ENCODE measurements around the gene IGSF6. TPM values are rescaled to one million over a fixed set of nuclear protein-coding genes. Genes with fewer than 3 reads are reported as not detected.

Gene IGSF6
- total RNA-seq, 4 donors from 2014 or later, result 0.30 to 0.71 (median 0.51) TPM

DNA sequence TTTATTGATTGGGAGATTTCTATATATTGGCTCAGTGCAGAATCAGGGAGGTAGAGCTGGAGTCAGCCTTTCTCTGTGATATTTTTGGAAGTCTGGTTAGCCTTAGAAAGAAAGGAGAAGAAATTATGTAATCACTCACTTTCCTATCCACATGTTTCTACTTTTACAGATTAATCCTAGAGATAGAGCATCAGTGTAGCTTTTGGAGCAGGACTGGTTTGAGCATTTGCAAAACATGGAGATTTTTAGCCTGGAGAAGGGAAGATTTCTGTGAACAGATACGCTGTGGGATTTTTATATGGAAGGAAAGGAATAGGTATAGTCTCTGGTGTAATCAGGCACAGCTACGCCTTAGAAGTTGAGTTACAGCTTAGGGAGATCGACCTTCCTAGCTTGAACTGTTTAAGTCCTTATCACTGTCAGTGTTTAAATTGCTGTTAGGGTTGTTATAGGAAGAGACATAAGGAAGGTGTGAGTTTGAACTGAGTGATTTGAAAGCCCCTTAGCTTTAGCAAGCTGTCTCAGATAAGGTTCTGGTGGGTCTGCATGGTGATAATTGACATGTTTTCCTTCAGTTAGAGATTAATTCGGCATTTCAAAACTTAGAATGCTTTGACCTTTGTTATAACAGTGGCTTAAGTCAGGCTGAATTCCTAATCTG lies 32.5 kb downstream of the IGSF6 start:
- TF ChIP-seq CTCF (IDR thresholded peaks at IDR 0.05), result no peak
- WGBS, 2 donors, result 92% methylated on average over 4 of the region's 4 CpGs
- no peak overlapping the region for H3K4me3 ChIP-seq (ENCODE audit: low read depth, poor library complexity, severe bottlenecking)
- DNase-seq (ENCODE audit: low spot score in 2 of 2), result no peak
- intact Hi-C loops (cut with DNase I; ENCODE audit: low total_unique reads), result no loop called here

DNA sequence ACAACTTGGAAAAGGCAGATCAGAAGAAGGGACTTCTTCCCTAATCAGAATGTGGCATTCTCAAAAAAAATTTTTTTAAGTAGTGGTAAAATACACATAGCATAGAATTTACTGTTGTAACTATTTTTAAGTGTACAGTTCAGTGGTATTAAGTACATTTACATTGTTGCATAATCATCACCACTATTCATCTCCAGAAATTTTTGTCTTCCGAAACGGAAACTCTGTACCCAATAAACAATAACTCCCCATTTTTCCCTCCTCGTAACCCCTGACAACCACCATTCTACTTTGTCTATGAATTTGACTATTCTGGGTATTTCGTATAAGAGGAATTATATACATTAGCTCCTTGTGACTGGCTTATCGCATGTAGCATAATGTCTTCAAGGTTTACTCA lies 34.1 kb downstream of the IGSF6 start:
- WGBS, 2 donors, result 95 to 98% methylated on average over 5 of the region's 5 CpGs
- intact Hi-C loops (cut with DNase I; ENCODE audit: low total_unique reads), result no loop called here
- TF ChIP-seq POLR2A (IDR thresholded peaks at IDR 0.05), result no peak
- TF ChIP-seq CTCF (IDR thresholded peaks at IDR 0.05), result no peak
- no peak for DNase-seq (ENCODE audit: low spot score in 2 of 2)
- H3K4me3 ChIP-seq (ENCODE audit: low read depth, poor library complexity, severe bottlenecking), result no peak overlapping the region

- no peak for DNase-seq (ENCODE audit: low spot score in 2 of 2)
- intact Hi-C loops (cut with DNase I; ENCODE audit: low total_unique reads), result no loop called here
- 94 to 97% methylated on average over 3 of the region's 3 CpGs for WGBS, 2 donors
- no peak overlapping the region for H3K4me3 ChIP-seq (ENCODE audit: low read depth, poor library complexity, severe bottlenecking)
- TF ChIP-seq CTCF (IDR thresholded peaks at IDR 0.05) (no peak), POLR2A (IDR thresholded peaks at IDR 0.05) (no peak)
These were observed 34.8 kb downstream of the IGSF6 start for GRCh38 chr16:21617607-21618006.

- intact Hi-C loops (cut with DNase I; ENCODE audit: low total_unique reads), result no loop called here
- DNase-seq (ENCODE audit: low spot score in 2 of 2), result no peak
- H3K4me3 ChIP-seq (ENCODE audit: low read depth, poor library complexity, severe bottlenecking), result no peak overlapping the region
- 97% methylated on average over 3 of the region's 3 CpGs for WGBS, 2 donors
- no peak for TF ChIP-seq CTCF (IDR thresholded peaks at IDR 0.05)
- no peak for TF ChIP-seq POLR2A (IDR thresholded peaks at IDR 0.05)
These were observed 37.5 kb downstream of the IGSF6 start for GRCh38 chr16:21614896-21615295.

GRCh38 chr16:21613781-21614180 lies 38.6 kb downstream of the IGSF6 start:
- DNase-seq (ENCODE audit: low spot score in 2 of 2), result no peak
- H3K4me3 ChIP-seq (ENCODE audit: low read depth, poor library complexity, severe bottlenecking), result no peak overlapping the region
- intact Hi-C loops (cut with DNase I; ENCODE audit: low total_unique reads), result no loop called here
- TF ChIP-seq CTCF (IDR thresholded peaks at IDR 0.05) (no peak), POLR2A (IDR thresholded peaks at IDR 0.05) (no peak)
- WGBS, 2 donors, result 94 to 96% methylated on average over 2 of the region's 2 CpGs

GRCh38 chr16:21613361-21613760 lies 39.0 kb downstream of the IGSF6 start:
- intact Hi-C loops (cut with DNase I; ENCODE audit: low total_unique reads), result no loop called here
- DNase-seq (ENCODE audit: low spot score in 2 of 2), result no peak
- 89 to 92% methylated on average over 4 of the region's 4 CpGs for WGBS, 2 donors
- TF ChIP-seq POLR2A (IDR thresholded peaks at IDR 0.05) (no peak), CTCF (IDR thresholded peaks at IDR 0.05) (no peak)
- no peak overlapping the region for H3K4me3 ChIP-seq (ENCODE audit: low read depth, poor library complexity, severe bottlenecking)

Data from lower leg skin (tissue), 4 donors.